Measurements from ENCODE around the gene MGAT5.

MGAT5 gene

GRCh38 chr2:134393075-134393461, 139.2 kb downstream of the MGAT5 start:
- no peak for DNase-seq (ENCODE audit: low read depth in 2 of 2, low spot score in 1 of 2)

- DNase-seq (ENCODE audit: low read depth in 2 of 2, low spot score in 1 of 2), result no peak
These were observed 141.9 kb downstream of the MGAT5 start for GRCh38 chr2:134395779-134396178.

GRCh38 chr2:134396493-134396892, 142.6 kb downstream of the MGAT5 start:
- DNase-seq (ENCODE audit: low read depth in 2 of 2, low spot score in 1 of 2), result no peak

GRCh38 chr2:134397146-134397896, 143.4 kb downstream of the MGAT5 start:
- DNase-seq (ENCODE audit: low read depth in 2 of 2, low spot score in 1 of 2), result no peak

- no peak for DNase-seq (ENCODE audit: low read depth in 2 of 2, low spot score in 1 of 2)
These were observed 144.4 kb downstream of the MGAT5 start for GRCh38 chr2:134398300-134398699.

- DNase-seq (ENCODE audit: low read depth in 2 of 2, low spot score in 1 of 2), result no peak
These were observed 145.2 kb downstream of the MGAT5 start for GRCh38 chr2:134399096-134399495.

GRCh38 chr2:134401081-134401497, 147.2 kb downstream of the MGAT5 start:
- no peak for DNase-seq (ENCODE audit: low read depth in 2 of 2, low spot score in 1 of 2)

- DNase-seq (ENCODE audit: low read depth in 2 of 2, low spot score in 1 of 2), result no peak
These were observed 147.9 kb downstream of the MGAT5 start for GRCh38 chr2:134401789-134402188.

GRCh38 chr2:134402410-134402809, 148.5 kb downstream of the MGAT5 start:
- no peak for DNase-seq (ENCODE audit: low read depth in 2 of 2, low spot score in 1 of 2)

- DNase-seq (ENCODE audit: low read depth in 2 of 2, low spot score in 1 of 2), result no peak
These were observed 151.8 kb downstream of the MGAT5 start for GRCh38 chr2:134405611-134406081.

GRCh38 chr2:134406311-134406710, 152.4 kb downstream of the MGAT5 start:
- no peak for DNase-seq (ENCODE audit: low read depth in 2 of 2, low spot score in 1 of 2)

- DNase-seq (ENCODE audit: low read depth in 2 of 2, low spot score in 1 of 2), result no peak
These were observed 152.9 kb downstream of the MGAT5 start for GRCh38 chr2:134406736-134407135.

- DNase-seq (ENCODE audit: low read depth in 2 of 2, low spot score in 1 of 2), result no peak
These were observed 153.4 kb downstream of the MGAT5 start for GRCh38 chr2:134407154-134407890.

GRCh38 chr2:134408386-134408785, 154.5 kb downstream of the MGAT5 start:
- DNase-seq (ENCODE audit: low read depth in 2 of 2, low spot score in 1 of 2), result no peak

GRCh38 chr2:134408791-134409190, 154.9 kb downstream of the MGAT5 start:
- no peak for DNase-seq (ENCODE audit: low read depth in 2 of 2, low spot score in 1 of 2)

- no peak for DNase-seq (ENCODE audit: low read depth in 2 of 2, low spot score in 1 of 2)
These were observed 156.1 kb downstream of the MGAT5 start for GRCh38 chr2:134410006-134410405.

- no peak for DNase-seq (ENCODE audit: low read depth in 2 of 2, low spot score in 1 of 2)
These were observed 157.0 kb downstream of the MGAT5 start for GRCh38 chr2:134410831-134411231.

- no peak for DNase-seq (ENCODE audit: low read depth in 2 of 2, low spot score in 1 of 2)
These were observed 157.5 kb downstream of the MGAT5 start for GRCh38 chr2:134411279-134411827.

GRCh38 chr2:134411828-134412638, 158.2 kb downstream of the MGAT5 start:
- peak; percentile 11 to 33 for DNase-seq (ENCODE audit: low read depth in 2 of 2, low spot score in 1 of 2)

- no peak for DNase-seq (ENCODE audit: low read depth in 2 of 2, low spot score in 1 of 2)
These were observed 158.7 kb downstream of the MGAT5 start for GRCh38 chr2:134412639-134412999.

- DNase-seq (ENCODE audit: low read depth in 2 of 2, low spot score in 1 of 2), result no peak
These were observed 159.6 kb downstream of the MGAT5 start for GRCh38 chr2:134413430-134413829.

All from stimulated activated CD8-positive, alpha-beta memory T cell treated with anti-CD3 and anti-CD28 coated beads, Interleukin-4, amount 100 ng/mL, for 1 hour (primary cell).